Raji (cell line): ENCODE measurements around the gene SAMD1.

ENCODE experiments used
- POLR2A ChIP-seq: IDR thresholded peaks from 2 replicates; pipeline ENCODE4 v1.6.1; 2011; ENCODE audit warnings: low read depth, low read length, control low read depth; ENCODE audit not compliant: insufficient read depth

The SAMD1 gene

DNA sequence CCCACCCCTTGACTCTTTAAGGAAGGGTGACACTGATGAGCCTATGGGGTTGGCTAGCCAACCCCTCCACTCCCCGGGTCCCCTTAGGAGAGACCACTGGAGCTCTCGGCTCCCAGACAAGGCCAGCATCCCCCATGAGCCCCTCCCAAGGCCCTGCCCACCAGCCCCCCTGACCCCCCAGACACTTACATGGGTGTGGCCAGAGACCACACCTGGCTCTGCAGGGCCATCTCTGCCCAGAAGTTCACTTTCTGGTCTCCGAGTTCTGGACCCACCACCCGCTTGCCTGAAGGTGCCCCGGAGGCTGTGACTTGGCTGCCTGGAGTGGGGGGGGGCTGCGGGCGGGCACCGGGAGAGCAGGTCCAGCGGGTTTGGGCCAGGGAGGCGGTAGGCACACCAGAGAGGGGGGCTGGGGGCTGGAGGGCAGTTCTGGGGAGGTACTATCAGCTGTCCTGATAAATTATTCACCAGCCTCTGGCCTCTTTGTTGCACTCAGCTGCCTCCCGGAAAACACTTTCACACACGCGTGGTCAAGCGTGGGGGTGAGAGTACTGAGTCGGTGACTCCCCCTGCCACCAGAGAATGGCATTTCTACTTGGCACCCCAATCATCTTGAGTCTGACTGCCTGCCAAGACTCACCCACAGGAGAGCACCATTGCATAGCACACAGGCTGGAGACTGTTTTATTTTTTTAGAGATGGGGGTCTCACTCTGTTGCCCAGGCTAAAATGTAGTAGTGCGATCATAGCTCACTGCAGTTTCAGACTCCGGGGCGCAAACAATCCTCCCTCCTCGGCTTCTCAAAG lies 28.6 kb downstream of the SAMD1 start, which contains the start of gene PALM3:
Gene PALM3 (minus strand): TSS at position 326 of the 807 bp plus-strand sequence. CDS start 96 bp downstream, at position 230.
- TF ChIP-seq POLR2A, result no peak

DNA sequence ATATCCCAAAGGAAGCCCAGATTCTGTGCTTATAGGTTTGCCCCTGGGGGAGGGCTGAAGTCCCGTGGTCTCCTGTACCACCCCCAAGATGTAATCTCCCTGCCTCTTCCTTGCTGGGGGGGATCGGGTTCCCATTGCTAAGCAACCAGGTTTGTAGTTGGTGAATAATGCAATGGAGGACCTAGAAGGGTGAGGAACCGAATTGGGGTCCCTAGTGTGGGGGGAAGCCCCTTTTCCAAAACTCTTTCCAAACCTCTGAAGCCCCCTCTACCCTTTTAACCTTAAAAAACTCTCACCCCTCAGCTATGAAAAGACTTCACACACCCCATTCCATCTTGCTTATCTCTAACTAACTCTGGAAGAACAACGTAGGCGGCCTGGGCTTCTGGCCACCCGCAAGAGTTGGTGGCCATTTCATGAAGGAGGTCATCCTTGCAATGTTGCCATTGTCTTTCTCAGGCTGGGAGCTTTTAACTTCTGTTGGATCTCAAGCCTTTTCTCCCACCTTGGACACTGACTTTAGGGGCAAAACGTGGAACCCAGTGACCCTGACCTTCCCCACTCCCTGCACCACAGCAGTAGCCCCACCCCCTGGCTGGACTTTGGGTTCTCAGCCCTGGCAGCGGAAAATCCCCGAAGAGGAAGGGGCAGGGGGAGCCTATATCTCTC lies 29.3 kb downstream of the SAMD1 start:
- TF ChIP-seq POLR2A, result no peak

DNA sequence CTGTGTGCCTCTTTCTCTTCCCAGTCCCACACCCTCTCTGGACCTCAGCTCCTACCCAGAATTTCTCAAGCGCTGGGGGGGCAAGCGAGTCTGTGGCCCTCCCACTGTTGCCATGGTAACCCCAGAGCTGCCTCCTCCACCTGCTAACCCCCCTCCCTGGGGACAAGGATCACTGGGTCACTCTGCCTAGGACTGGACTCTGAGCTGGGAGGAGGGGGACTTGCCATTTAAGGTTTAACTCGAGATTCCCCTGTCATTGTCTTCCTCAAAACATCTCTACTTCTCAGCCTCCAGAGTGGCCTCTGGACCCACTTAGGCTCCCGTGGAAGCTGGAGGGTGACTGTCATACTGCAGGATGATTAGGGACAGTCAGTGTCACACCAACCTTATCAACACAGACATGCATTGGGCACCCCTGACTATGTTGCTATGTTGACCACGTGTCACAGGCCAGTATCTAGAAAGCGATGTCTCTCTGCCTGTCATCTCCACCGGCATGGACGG lies 30.8 kb downstream of the SAMD1 start:
- no peak for TF ChIP-seq POLR2A

DNA sequence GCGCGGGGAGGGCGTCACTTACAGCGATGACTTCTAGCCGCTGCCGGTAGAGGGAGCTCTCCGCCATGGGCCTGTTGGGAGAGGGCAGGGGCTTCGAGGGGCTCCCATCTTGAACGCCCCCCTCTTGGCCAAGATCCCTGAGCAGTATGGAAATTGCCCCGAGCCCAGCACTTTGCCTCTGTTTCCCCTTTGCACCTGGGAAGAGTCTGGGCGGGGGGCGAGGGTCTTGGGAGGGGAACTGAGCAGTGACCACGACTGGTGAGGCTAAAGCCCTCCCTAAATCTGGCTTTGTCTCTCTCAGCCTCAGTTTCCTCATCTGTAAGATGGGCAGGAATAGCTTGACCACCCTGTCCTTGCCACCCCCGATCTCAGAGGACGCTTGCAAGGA lies 31.5 kb downstream of the SAMD1 start:
- TF ChIP-seq POLR2A, result no peak

DNA sequence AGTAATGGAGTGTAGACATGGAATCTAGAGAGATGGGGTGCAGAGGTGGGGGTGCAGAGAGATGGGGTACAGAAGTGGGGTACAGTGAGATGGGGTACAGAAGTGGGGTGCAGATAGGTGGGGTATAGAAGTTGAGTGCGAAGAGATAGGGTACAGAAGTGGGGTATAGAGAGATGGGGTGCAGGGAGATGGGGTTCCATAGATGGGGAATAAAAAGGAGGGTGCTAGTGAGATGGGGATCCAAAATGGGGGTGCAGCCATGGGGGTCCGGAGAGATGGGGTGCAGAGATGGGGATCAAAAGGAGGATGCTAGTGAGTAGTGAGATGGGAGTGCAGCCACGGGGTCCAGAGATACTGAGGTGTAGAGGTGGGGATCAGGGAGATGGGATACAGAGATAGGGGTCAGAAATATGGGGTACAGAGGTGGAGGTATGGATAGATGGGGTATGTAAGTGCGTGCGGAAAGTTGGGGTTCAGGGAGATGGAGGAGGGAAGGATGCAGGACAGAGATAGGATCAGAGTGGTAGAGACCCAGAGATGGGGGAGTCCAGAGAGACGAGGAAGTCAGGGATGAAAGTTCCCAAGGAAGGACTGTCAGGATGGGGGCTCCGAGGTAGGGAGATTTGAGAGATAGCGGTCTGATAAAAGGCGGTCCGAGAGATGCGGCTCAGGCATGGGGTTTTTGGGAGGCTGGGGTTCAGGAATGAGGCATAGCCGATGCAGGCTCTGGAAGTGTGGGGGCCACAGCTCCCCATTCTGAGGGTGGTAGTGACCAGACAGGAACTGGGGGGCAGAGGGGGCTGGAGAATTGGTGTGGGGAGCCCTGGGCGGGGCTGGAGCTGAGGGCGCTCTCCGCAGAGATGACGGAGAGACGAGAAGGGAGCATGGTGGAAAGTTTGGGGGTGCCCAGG lies 32.1 kb downstream of the SAMD1 start:
- TF ChIP-seq POLR2A, result no peak

DNA sequence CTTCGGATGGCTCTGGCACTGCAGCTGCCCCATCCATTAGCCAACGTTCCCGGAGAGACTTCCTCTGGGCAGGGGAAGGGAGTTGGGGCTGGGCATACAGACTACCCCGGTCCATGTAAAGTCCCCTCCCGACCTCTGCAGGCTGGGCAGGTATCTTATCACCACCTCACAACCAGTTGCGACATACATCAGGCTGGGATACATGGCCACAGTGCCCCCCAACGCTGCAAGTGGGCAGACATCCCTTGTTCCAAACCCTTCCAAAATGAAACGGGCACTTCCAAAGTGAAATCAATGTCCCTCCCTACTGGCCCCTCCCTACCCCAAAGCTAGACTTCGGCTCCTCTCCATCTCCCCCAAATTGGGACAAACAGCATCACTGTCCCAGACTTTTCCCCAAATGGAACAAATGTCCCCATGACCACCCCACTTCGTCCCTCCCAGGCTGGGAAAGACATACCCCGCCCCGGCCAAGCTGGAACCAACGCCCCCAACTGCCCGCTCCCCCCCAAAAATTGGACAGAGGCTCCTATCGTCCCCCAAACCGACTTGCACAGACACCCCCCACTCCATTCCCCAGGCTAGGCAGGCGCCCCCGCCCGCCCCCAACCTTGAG lies 33.7 kb downstream of the SAMD1 start:
- no peak for TF ChIP-seq POLR2A

DNA sequence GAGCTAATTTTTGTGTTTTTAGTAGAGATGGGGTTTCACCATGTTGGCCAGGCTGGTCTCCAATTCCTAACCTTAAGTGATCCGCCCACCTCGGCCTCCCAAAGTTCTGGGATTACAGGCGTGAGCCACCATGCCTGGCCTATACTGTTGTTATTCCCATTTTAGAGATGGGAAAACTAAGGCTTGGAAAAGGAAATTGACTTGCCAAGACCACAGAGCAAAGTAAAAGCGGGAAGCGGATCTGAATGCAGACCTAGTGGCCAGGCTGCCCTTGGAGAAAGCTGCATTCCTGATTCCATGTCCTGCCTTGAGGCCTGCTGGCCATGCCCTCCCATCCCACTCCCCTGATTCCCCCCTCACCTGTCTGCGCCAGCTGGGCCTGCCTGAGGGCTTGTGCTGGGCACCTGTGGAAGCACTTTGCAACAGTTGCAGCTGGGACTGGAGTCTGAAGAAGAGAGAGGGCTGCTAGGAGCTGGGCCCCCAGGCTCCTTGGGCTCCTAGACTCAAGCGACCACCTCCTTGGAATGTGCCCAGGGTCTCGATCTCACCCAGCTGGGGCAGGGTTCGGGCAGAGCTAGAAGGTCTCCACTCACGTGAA lies 34.4 kb downstream of the SAMD1 start:
- no peak for TF ChIP-seq POLR2A

DNA sequence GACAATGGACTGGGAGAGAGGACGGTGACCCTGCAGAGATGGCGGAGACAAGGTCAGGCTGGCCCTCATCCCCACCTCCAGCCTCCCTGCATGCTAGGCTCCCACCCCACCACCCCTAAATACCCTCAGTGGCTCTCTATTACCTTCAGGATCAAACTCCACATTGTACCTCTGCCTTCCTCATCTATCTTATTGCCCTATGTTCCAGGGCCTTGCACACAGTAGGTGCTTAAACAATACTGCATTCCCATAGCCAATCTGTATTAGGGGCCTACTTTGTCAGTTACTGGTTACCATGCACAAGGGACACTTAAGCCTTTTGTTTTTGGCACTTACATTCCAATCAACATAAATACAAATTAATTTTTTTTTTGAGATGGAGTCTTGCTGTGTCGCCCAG lies 35.2 kb downstream of the SAMD1 start:
- TF ChIP-seq POLR2A, result no peak

DNA sequence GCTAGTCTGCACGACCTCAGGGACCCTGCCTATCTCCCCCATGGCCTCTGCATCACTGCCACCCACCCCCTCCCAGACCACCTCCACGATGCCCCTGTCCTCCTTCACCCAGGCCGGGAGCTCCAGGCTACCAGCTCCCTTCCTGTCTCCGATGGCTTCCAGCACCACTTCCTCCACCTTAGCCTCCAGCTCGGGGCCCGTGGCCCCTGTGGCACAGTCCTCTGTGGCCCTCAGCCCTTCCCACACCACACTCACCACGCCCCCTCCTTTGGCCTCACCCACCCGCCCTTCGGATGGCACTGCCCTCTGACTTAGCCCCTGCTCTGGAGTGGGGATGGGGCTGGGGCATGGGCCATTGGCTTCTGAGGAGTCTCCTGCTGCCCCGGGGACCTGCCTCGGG lies 35.8 kb downstream of the SAMD1 start:
- TF ChIP-seq POLR2A, result no peak

DNA sequence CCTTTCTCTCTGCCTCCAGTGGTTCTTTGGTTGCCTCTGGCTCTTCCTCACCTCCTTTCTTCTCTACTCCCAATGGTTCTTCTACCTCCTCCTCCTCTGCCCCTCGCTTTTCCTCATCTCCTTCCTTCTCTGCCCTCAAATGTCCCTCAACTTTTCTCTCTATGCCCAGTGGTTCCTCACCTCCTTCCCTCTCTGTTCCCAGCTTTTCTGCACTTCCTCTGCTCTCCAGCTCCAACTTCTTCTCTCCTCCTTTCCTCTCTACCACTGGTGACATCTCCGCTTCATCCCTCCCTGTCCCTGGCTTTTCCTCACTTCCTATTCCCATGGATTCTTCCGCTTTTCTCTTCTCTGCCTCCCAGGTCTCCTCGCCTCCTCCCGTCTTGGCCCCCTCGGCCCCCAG lies 36.5 kb downstream of the SAMD1 start:
- no peak for TF ChIP-seq POLR2A

DNA sequence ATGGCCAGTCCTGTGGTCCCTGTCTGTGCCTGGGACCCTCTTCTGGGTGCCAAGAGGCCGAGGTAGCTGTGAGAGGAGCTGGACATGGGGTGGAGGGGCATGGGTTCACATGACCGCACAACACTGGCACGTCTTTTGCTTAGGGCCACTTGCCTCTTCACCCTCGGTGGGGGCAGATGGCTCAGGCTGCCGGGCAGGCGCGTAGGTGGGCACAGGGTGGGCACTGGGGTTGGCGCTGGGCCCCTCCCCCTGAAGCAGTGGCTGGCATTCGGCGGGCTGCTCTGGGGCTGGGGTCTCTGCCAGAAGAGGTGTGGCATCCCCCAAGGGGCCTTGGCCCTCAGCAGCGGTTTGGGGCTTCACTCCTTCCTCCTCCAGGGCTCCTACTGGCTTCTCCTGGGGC lies 37.1 kb downstream of the SAMD1 start:
- no peak for TF ChIP-seq POLR2A

DNA sequence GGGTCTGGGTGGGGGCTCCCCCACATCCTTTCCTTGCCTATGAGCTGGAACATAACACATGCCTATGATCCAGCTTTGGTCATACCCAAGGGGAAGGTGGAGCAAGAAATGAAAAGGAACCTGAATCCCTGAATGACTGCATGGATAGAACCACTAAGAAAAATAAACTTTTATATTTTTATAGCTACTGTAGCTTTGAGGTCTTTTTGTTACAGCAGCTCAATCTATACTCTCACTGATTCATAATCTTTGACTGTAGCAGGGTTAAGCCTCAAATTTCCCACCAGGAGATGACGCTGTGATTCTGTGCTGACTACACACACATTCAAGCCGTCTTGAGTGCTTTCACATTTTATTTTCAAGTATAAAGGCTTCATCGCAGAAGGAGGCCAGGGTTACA lies 37.5 kb downstream of the SAMD1 start:
- TF ChIP-seq POLR2A, result no peak

DNA sequence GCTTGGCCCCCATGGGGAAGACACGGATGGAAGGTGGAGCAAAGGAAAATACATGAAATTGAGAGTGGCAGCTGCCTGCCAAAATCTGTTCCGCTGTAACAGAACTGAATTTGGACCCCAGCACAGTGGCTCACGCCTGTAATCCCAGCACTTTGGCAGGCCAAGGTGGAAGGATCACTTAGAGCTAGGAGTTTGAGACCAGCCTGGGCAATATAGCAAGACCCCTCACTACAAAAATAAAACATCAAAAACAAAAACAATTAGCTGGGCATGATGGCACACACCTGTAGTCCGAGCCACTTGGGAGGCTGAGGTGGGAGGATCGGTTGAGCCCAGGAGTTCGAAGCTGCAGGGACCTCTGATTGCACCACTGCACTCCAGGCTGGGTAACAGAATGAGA lies 38.1 kb downstream of the SAMD1 start:
- TF ChIP-seq POLR2A, result no peak

DNA sequence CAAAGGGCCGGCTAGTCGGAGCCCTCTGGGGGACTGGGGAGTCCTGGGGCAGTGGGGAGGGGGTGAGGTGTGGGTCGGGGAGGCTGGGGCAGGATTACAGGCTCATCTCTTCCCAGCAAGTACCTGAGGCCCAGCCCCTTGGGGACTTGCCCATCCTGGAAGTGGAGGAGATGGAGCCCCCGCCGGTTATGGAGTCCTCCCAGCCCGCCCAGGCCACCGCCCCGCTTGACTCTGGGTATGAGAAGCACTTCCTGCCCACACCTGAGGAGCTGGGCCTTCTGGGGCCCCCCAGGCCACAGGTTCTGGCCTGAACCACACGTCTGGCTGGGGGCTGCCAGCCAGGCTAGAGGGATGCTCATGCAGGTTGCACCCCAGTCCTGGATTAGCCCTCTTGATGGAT lies 38.6 kb downstream of the SAMD1 start:
- no peak for TF ChIP-seq POLR2A

DNA sequence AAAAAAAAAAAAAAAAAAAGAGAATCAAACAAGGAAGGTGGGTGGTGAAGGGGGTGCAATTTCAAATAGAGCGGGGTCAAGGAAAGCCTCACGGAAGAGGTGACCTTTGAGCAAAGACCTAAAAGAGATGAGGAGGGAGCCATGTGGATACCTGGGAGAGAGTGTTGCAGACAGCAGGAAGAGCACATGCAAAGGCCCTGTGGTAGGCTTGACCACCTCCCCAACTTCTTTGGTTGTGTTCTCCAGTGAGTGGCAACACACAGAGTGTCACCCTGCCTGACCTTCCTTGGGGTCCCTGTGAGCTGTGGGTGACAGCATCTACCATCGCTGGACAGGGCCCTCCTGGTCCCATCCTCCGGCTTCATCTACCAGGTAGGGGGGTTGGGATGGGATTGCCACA lies 40.0 kb downstream of the SAMD1 start:
- TF ChIP-seq POLR2A, result no peak
